ENCODE results near the gene RANBP3. TPM values are rescaled to one million over a fixed set of nuclear protein-coding genes. Genes with fewer than 3 reads are reported as not detected.

Gene RANBP3
- total RNA-seq, 4 donors from 2014 or later, result 37.4 to 74.3 (median 61.3) TPM

GRCh38 chr19:5994405-5995165 lies 16.6 kb upstream of the RANBP3 start:
- in situ Hi-C loops (cut with MboI; ENCODE audit: low sequenced_read_pairs in 4 of 4) (no loop called here), intact Hi-C loops (cut with DNase I; ENCODE audit: low total_unique reads) (no loop called here)
- H3K4me1 ChIP-seq, result peaks cover 0 to 3% of the 10 kb centered on the region in 2 donors
- TF ChIP-seq CTCF (IDR thresholded peaks at IDR 0.05 in 4 of 5, conservative IDR thresholded peaks at IDR 0.05 in 1 of 5) (no peak), POLR2A (IDR thresholded peaks at IDR 0.05) (no peak)
- H3K27ac ChIP-seq, result no peak overlapping the region
- H3K9me3 ChIP-seq, result no peaks in the 10 kb centered on the region
- DNase-seq, result no peak
- H3K36me3 ChIP-seq, result no peaks in the 10 kb centered on the region
- no peak overlapping the region for H3K4me3 ChIP-seq
- no peak for ATAC-seq
- H3K27me3 ChIP-seq, result peaks cover 0 to 3% (median 0%) of the 10 kb centered on the region in 3 donors

- intact Hi-C loops (cut with DNase I; ENCODE audit: low total_unique reads) (no loop called here), in situ Hi-C loops (cut with MboI; ENCODE audit: low sequenced_read_pairs in 4 of 4) (no loop called here)
- peaks cover 0 to 3% of the 10 kb centered on the region in 2 donors for H3K4me1 ChIP-seq
- no peak for TF ChIP-seq POLR2A (IDR thresholded peaks at IDR 0.05)
- no peak for TF ChIP-seq CTCF (IDR thresholded peaks at IDR 0.05 in 4 of 5, conservative IDR thresholded peaks at IDR 0.05 in 1 of 5)
- no peaks in the 10 kb centered on the region for H3K9me3 ChIP-seq
- peak overlapping the region in 3 of 4 donors; percentile 0 to 22 (median 21) for H3K4me3 ChIP-seq
- DNase-seq (no peak), ATAC-seq (no peak)
- H3K27me3 ChIP-seq, result peaks cover 0 to 3% (median 0%) of the 10 kb centered on the region in 3 donors
- no peaks in the 10 kb centered on the region for H3K36me3 ChIP-seq
- no peak overlapping the region for H3K27ac ChIP-seq
Measured at GRCh38 chr19:5993648-5994358, 15.9 kb upstream of the RANBP3 start.

GRCh38 chr19:5993201-5993600 lies 15.3 kb upstream of the RANBP3 start:
- intact Hi-C loops (cut with DNase I; ENCODE audit: low total_unique reads), result no loop called here
- DNase-seq (no peak), ATAC-seq (no peak)
- H3K36me3 ChIP-seq, result no peaks in the 10 kb centered on the region
- H3K4me1 ChIP-seq, result peaks cover 0 to 3% of the 10 kb centered on the region in 2 donors
- H3K27me3 ChIP-seq, result peaks cover 0 to 3% (median 0%) of the 10 kb centered on the region in 3 donors
- peak overlapping the region in 1 of 4 donors; percentile 0 for H3K4me3 ChIP-seq
- H3K27ac ChIP-seq, result no peak overlapping the region
- in situ Hi-C loops (cut with MboI; ENCODE audit: low sequenced_read_pairs in 4 of 4), result no loop called here
- H3K9me3 ChIP-seq, result no peaks in the 10 kb centered on the region
- no peak for TF ChIP-seq CTCF (IDR thresholded peaks at IDR 0.05 in 4 of 5, conservative IDR thresholded peaks at IDR 0.05 in 1 of 5)
- no peak for TF ChIP-seq POLR2A (IDR thresholded peaks at IDR 0.05)

DNA sequence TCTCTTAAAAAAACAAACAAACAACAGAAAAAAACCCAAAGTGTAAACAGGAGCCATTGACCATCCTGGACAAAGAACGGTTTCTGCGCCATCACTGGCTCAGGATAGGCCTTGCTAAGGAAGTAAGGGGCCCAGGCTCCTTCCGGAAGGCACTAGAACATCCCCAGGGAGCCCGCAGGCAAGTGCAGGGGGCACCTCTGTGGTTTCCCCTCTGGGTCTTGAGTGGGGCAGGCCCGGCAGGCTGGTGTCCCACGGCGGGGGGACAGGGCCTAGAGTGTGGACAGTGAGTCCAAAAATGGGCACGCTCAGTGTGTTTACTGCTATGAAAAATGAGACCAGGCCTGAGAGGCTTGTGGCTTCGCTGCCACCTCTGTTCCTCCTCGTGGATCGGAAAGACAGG lies 14.8 kb upstream of the RANBP3 start:
- no peak overlapping the region for H3K27ac ChIP-seq
- intact Hi-C loops (cut with DNase I; ENCODE audit: low total_unique reads) (no loop called here), in situ Hi-C loops (cut with MboI; ENCODE audit: low sequenced_read_pairs in 4 of 4) (no loop called here)
- H3K4me1 ChIP-seq, result peaks cover 2 to 3% of the 10 kb centered on the region in 2 donors
- no peak overlapping the region for H3K4me3 ChIP-seq
- TF ChIP-seq CTCF (IDR thresholded peaks at IDR 0.05 in 4 of 5, conservative IDR thresholded peaks at IDR 0.05 in 1 of 5), result no peak
- TF ChIP-seq POLR2A (IDR thresholded peaks at IDR 0.05), result no peak
- H3K9me3 ChIP-seq, result no peaks in the 10 kb centered on the region
- no peak for ATAC-seq
- H3K36me3 ChIP-seq, result no peaks in the 10 kb centered on the region
- DNase-seq, result no peak
- peaks cover 0 to 3% (median 0%) of the 10 kb centered on the region in 3 donors for H3K27me3 ChIP-seq

All from gastrocnemius medialis (tissue), 4 donors.